Measurements from ENCODE around the gene MCM3AP.

- TF ChIP-seq EZH2phosphoT487 (IDR thresholded peaks at IDR 0.05; ENCODE audit: insufficient read depth, low read depth) (no peak), EZH2 (IDR thresholded peaks at IDR 0.05; ENCODE audit: insufficient read depth, poor library complexity, severe bottlenecking) (no peak)
Measured at GRCh38 chr21:46287541-46287940, 2.1 kb upstream of the MCM3AP start.
